Measurements from ENCODE around the gene FOXO1. TPM values are rescaled to one million over a fixed set of nuclear protein-coding genes. Genes with fewer than 3 reads are reported as not detected.
A peak's percentile ranks its signal among the peaks of the same experiment; 100 is the strongest.

The FOXO1 gene
- polyA plus RNA-seq, 2 donors, result 1.7 to 3.7 TPM

DNA sequence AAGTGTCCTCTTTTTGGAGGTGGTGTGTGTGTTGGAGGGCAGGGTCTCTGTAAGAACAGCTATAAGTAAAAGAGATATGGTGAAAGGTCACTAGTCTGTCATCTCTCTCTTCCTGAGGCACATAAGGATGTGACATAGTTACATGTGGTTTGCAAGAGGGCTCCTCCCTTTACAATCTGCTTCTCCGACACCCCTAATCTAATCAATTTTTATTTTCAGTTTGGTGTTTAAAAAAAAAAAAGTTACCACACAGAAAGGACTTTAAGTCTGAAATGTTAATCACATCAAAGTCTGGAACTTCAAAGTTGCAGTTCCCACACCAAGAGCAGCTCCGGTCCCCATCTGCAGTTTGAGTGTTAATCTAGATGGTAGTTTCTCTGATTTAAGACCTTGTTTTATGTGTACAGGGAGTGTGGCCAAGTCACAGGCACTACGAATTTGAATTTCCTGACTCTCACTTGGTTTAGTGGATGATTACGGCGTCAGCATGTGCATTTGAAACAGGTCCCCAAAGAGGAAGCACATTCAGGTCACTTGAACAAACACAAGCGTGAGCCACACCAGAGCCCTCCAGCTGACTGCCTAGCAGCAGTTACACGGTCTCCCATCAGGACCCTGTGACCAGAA is 53.1 kb downstream of the FOXO1 start:
- Histone ChIP-seq H3K36me3 (ENCODE audit: control insufficient read depth in 2 of 2, insufficient read depth in 2 of 2, low read length in 1 of 2) (no peaks in the 10 kb centered on the region), H3K27me3 (ENCODE audit: control insufficient read depth in 1 of 2, insufficient read depth in 2 of 2, low read length in 2 of 2) (no peaks in the 10 kb centered on the region), H3K4me3 (ENCODE audit: low read depth in 1 of 2, low read length in 2 of 2) (no peak overlapping the region), H3K27ac (ENCODE audit: low read depth in 2 of 2, low read length in 1 of 2) (peak overlapping the region; percentile 40 to 49), H3K9me3 (ENCODE audit: control insufficient read depth in 2 of 2, insufficient read depth in 1 of 2, low read depth in 1 of 2, low read length in 1 of 2) (no peaks in the 10 kb centered on the region), H3K4me1 (ENCODE audit: control insufficient read depth in 2 of 2, insufficient read depth in 2 of 2, low read length in 1 of 2) (peaks cover 2% of the 10 kb centered on the region in 2 donors)
- 50 to 56% methylated on average over 7 of the region's 7 CpGs for WGBS, 2 donors

DNA sequence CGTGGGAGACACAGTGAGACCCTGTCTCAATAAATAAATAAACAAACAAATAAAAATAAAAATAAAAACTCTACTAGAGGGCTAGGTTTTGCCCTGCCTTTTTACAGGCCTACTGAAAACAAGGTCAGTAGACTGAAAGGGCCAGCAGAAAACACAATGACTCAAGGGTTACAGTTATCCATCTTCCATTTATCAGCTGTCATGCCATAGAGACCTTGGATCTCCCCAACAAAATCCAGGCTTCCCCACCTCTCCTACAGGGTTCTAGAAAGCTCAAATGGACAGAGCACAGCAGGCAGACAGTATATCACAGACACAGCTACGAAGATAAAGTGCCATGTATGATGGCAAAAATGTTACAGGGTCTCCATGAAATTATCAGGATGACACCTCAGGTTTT is 54.4 kb downstream of the FOXO1 start:
- WGBS, 2 donors, result 82 to 87% methylated on average over 2 of the region's 2 CpGs
- Histone ChIP-seq H3K27me3 (ENCODE audit: control insufficient read depth in 1 of 2, insufficient read depth in 2 of 2, low read length in 2 of 2) (no peaks in the 10 kb centered on the region), H3K4me1 (ENCODE audit: control insufficient read depth in 2 of 2, insufficient read depth in 2 of 2, low read length in 1 of 2) (peaks cover 2% of the 10 kb centered on the region in 2 donors), H3K4me3 (ENCODE audit: low read depth in 1 of 2, low read length in 2 of 2) (no peak overlapping the region), H3K27ac (ENCODE audit: low read depth in 2 of 2, low read length in 1 of 2) (peak overlapping the region in 1 of 2 donors; percentile 20), H3K36me3 (ENCODE audit: control insufficient read depth in 2 of 2, insufficient read depth in 2 of 2, low read length in 1 of 2) (no peaks in the 10 kb centered on the region), H3K9me3 (ENCODE audit: control insufficient read depth in 2 of 2, insufficient read depth in 1 of 2, low read depth in 1 of 2, low read length in 1 of 2) (no peaks in the 10 kb centered on the region)

DNA sequence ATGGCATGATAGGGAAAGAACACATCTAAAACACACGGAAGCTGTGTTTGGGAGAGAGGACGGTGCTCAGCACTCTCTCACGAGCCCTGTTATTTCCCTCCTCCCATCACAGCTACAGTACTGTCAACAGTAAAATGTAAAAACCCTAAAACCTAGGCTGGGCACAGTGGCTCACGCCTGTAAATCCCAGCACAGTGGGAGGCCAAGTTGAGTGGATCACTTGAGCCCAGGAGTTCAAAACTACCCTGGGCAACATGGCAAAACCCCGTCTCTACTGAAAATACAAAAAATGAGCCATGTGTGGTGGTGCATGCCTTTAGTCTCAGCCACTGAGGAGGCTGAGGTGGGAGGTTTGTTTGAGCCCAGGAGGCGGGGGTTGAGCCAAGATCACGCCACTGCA is 54.8 kb downstream of the FOXO1 start:
- WGBS, 2 donors, result 88 to 89% methylated on average over 7 of the region's 7 CpGs
- H3K4me1 ChIP-seq (ENCODE audit: control insufficient read depth in 2 of 2, insufficient read depth in 2 of 2, low read length in 1 of 2), result peaks cover 2% of the 10 kb centered on the region in 2 donors

DNA sequence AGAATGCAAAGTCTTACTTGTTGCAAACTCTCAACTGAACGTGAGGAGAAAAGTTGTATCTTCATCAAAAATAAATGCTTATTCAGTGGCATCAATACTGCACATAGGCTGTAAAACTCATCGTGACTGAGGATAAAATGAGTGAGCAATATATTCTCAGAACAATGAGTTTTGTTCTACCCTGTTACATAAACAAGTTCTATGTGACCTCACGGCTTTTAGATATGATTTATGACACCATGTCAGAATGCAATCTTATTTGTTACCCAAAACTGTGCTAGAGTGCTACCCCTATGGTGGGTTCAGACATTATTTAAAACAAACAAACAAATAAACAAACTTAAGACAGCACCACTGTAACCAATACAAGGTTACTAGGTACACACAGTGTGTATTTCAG is 55.4 kb downstream of the FOXO1 start:
- H3K4me1 ChIP-seq (ENCODE audit: control insufficient read depth in 2 of 2, insufficient read depth in 2 of 2, low read length in 1 of 2), result peaks cover 0 to 2% of the 10 kb centered on the region in 2 donors
- H3K27me3 ChIP-seq (ENCODE audit: control insufficient read depth in 1 of 2, insufficient read depth in 2 of 2, low read length in 2 of 2), result no peaks in the 10 kb centered on the region
- no peak overlapping the region for H3K27ac ChIP-seq (ENCODE audit: low read depth in 2 of 2, low read length in 1 of 2)
- no peaks in the 10 kb centered on the region for H3K9me3 ChIP-seq (ENCODE audit: control insufficient read depth in 2 of 2, insufficient read depth in 1 of 2, low read depth in 1 of 2, low read length in 1 of 2)
- H3K36me3 ChIP-seq (ENCODE audit: control insufficient read depth in 2 of 2, insufficient read depth in 2 of 2, low read length in 1 of 2), result no peaks in the 10 kb centered on the region
- WGBS, 2 donors, result 59% methylated on average over 3 of the region's 3 CpGs
- no peak overlapping the region for H3K4me3 ChIP-seq (ENCODE audit: low read depth in 1 of 2, low read length in 2 of 2)

More for the DNA sequence above, 54.8 kb downstream of the FOXO1 start:
- H3K9me3 ChIP-seq (ENCODE audit: control insufficient read depth in 2 of 2, insufficient read depth in 1 of 2, low read depth in 1 of 2, low read length in 1 of 2), result no peaks in the 10 kb centered on the region
- no peaks in the 10 kb centered on the region for H3K27me3 ChIP-seq (ENCODE audit: control insufficient read depth in 1 of 2, insufficient read depth in 2 of 2, low read length in 2 of 2)
- no peak overlapping the region for H3K4me3 ChIP-seq (ENCODE audit: low read depth in 1 of 2, low read length in 2 of 2)
- no peak overlapping the region for H3K27ac ChIP-seq (ENCODE audit: low read depth in 2 of 2, low read length in 1 of 2)
- H3K36me3 ChIP-seq (ENCODE audit: control insufficient read depth in 2 of 2, insufficient read depth in 2 of 2, low read length in 1 of 2), result no peaks in the 10 kb centered on the region

DNA sequence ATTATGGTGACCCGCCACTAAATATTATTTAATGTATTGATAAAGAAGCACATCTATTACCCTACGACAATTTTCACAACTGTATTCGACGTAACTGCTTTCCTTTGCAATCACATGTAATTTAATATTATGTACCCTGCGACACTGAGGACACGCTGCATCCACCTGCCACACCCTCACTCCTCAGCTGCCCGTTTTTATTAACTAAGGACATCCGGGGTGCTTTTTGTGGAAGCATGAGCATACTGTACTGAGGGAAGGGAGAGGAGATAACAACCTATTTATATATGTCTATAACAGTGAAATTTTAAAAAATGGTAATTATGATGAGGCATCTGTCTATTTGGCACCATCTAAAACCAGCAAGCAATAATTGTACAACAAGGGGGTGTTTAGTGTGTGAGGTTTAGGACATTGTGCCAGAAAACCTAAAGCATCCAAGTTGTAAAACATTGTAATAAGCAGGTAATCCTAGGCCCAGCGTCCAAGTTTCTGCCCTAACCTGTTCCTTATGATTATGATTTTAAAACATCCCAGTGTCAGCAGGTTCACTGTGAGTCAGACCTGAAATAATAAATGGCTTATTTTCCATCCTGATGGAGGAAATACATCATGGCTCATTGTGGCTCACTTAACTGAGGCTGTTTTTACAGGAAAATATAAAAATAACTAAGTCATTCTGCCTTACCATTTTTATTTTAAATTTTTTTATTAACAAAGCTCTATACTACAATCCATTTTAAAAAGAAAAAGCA is 56.3 kb downstream of the FOXO1 start:
- H3K4me1 ChIP-seq (ENCODE audit: control insufficient read depth in 2 of 2, insufficient read depth in 2 of 2, low read length in 1 of 2), result peaks cover 0 to 2% of the 10 kb centered on the region in 2 donors
- no peaks in the 10 kb centered on the region for H3K27me3 ChIP-seq (ENCODE audit: control insufficient read depth in 1 of 2, insufficient read depth in 2 of 2, low read length in 2 of 2)
- no peak overlapping the region for H3K4me3 ChIP-seq (ENCODE audit: low read depth in 1 of 2, low read length in 2 of 2)
- no peaks in the 10 kb centered on the region for H3K36me3 ChIP-seq (ENCODE audit: control insufficient read depth in 2 of 2, insufficient read depth in 2 of 2, low read length in 1 of 2)
- no peaks in the 10 kb centered on the region for H3K9me3 ChIP-seq (ENCODE audit: control insufficient read depth in 2 of 2, insufficient read depth in 1 of 2, low read depth in 1 of 2, low read length in 1 of 2)
- peak overlapping the region; percentile 12 to 67 for H3K27ac ChIP-seq (ENCODE audit: low read depth in 2 of 2, low read length in 1 of 2)
- WGBS, 2 donors, result 66 to 78% methylated on average over 9 of the region's 9 CpGs

DNA sequence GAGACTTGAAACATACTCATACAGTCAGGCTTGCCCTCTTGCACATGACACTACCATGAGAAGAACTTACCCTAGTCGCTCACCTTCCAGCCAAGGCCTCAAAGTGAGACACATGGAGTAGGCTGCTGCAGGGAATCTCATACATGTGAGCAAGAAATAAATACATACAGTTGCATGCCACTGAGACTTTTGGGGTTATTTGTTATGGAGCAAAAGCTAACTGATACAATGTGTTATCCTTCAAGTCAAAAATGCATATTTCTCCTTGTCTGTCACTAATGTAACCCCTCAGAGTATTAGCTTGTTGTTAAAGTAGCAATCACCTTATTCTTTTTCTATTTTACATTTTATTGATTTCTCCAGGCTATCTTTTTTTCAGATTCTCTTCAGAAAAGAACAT is 58.1 kb downstream of the FOXO1 start:
- H3K4me1 ChIP-seq (ENCODE audit: control insufficient read depth in 2 of 2, insufficient read depth in 2 of 2, low read length in 1 of 2), result peaks cover 0 to 2% of the 10 kb centered on the region in 2 donors
- H3K27ac ChIP-seq (ENCODE audit: low read depth in 2 of 2, low read length in 1 of 2), result no peak overlapping the region
- no peaks in the 10 kb centered on the region for H3K27me3 ChIP-seq (ENCODE audit: control insufficient read depth in 1 of 2, insufficient read depth in 2 of 2, low read length in 2 of 2)
- no peak overlapping the region for H3K4me3 ChIP-seq (ENCODE audit: low read depth in 1 of 2, low read length in 2 of 2)
- no peaks in the 10 kb centered on the region for H3K36me3 ChIP-seq (ENCODE audit: control insufficient read depth in 2 of 2, insufficient read depth in 2 of 2, low read length in 1 of 2)
- no peaks in the 10 kb centered on the region for H3K9me3 ChIP-seq (ENCODE audit: control insufficient read depth in 2 of 2, insufficient read depth in 1 of 2, low read depth in 1 of 2, low read length in 1 of 2)
- WGBS, 2 donors, result 97 to 100% methylated on average over 1 of the region's 1 CpG

DNA sequence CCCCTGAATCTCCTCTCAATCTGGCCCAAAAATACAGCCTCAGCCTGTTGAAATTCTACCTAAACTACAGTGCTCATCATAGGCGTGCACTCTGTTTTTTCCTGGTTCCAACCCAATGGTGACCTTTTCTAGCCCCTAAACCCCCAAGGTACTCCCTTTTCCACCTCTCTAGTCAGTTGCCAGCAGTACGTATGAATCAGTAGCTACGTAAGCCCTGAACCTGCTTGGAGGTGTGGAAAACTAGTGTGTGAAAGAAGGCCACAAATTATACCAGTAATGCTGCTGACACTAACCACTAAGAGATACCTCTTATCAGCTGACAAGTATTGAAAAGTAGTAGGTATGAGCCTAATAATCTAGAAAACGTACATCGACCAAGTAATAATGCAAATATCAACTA is 60.9 kb downstream of the FOXO1 start:
- Histone ChIP-seq H3K4me3 (ENCODE audit: low read depth in 1 of 2, low read length in 2 of 2) (no peak overlapping the region), H3K27me3 (ENCODE audit: control insufficient read depth in 1 of 2, insufficient read depth in 2 of 2, low read length in 2 of 2) (no peaks in the 10 kb centered on the region), H3K27ac (ENCODE audit: low read depth in 2 of 2, low read length in 1 of 2) (no peak overlapping the region), H3K4me1 (ENCODE audit: control insufficient read depth in 2 of 2, insufficient read depth in 2 of 2, low read length in 1 of 2) (no peaks in the 10 kb centered on the region), H3K36me3 (ENCODE audit: control insufficient read depth in 2 of 2, insufficient read depth in 2 of 2, low read length in 1 of 2) (no peaks in the 10 kb centered on the region), H3K9me3 (ENCODE audit: control insufficient read depth in 2 of 2, insufficient read depth in 1 of 2, low read depth in 1 of 2, low read length in 1 of 2) (no peaks in the 10 kb centered on the region)
- WGBS, 2 donors, result 82 to 87% methylated on average over 5 of the region's 5 CpGs

DNA sequence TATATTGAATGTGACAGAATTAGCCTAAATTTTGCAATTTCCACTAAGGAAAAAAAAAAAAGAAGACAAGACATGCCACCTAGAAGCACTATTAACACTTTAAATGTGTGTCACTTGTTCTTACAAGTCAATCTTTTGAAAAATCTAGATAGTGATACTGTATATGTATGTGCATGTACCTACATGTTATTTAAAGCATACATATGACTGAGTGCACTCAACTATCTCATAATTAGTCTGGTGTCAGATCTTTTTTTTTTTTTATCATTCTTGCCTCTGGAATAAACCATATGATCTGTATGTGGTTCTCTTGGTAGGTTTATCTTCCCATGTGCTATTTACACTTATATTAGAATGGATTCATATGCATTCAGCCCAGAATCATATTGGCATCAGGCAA is 62.3 kb downstream of the FOXO1 start:
- H3K27me3 ChIP-seq (ENCODE audit: control insufficient read depth in 1 of 2, insufficient read depth in 2 of 2, low read length in 2 of 2), result no peaks in the 10 kb centered on the region
- H3K36me3 ChIP-seq (ENCODE audit: control insufficient read depth in 2 of 2, insufficient read depth in 2 of 2, low read length in 1 of 2), result no peaks in the 10 kb centered on the region
- H3K27ac ChIP-seq (ENCODE audit: low read depth in 2 of 2, low read length in 1 of 2), result no peak overlapping the region
- H3K4me3 ChIP-seq (ENCODE audit: low read depth in 1 of 2, low read length in 2 of 2), result no peak overlapping the region
- no peaks in the 10 kb centered on the region for H3K4me1 ChIP-seq (ENCODE audit: control insufficient read depth in 2 of 2, insufficient read depth in 2 of 2, low read length in 1 of 2)
- no peaks in the 10 kb centered on the region for H3K9me3 ChIP-seq (ENCODE audit: control insufficient read depth in 2 of 2, insufficient read depth in 1 of 2, low read depth in 1 of 2, low read length in 1 of 2)

DNA sequence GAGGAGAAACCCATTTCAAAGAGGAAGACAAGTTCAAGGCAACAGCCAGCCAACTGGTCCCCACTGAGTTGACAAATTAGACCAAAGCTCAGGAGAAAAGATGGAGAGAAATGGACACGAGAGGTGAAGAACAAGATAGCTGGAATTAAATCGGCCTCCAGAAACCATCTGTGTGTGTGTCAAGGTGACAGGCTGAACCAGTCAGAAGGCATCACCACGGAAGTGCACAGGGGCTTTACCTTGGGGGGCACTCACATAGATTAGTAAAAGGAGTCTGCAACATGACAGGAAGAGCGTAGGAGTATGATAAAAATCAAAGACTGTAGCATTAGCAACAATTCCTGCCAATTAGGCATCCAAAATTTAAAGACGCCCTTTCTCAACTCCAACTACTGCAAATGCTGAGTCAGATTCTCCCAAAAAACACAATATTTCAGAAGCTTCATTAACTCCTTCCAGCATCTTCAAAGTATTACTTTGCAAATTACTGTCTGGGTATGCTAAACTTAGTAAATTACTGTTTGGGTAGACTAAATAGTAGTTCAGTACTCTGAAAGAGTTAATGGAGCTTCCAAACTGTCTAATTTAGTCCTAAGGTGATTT is 66.2 kb downstream of the FOXO1 start:
- 89 to 90% methylated on average over 5 of the region's 5 CpGs for WGBS, 2 donors
- H3K4me1 ChIP-seq (ENCODE audit: control insufficient read depth in 2 of 2, insufficient read depth in 2 of 2, low read length in 1 of 2), result peaks cover 4 to 5% of the 10 kb centered on the region in 2 donors
- H3K27me3 ChIP-seq (ENCODE audit: control insufficient read depth in 1 of 2, insufficient read depth in 2 of 2, low read length in 2 of 2), result no peaks in the 10 kb centered on the region
- H3K27ac ChIP-seq (ENCODE audit: low read depth in 2 of 2, low read length in 1 of 2), result no peak overlapping the region
- H3K4me3 ChIP-seq (ENCODE audit: low read depth in 1 of 2, low read length in 2 of 2), result no peak overlapping the region
- H3K36me3 ChIP-seq (ENCODE audit: control insufficient read depth in 2 of 2, insufficient read depth in 2 of 2, low read length in 1 of 2), result no peaks in the 10 kb centered on the region
- H3K9me3 ChIP-seq (ENCODE audit: control insufficient read depth in 2 of 2, insufficient read depth in 1 of 2, low read depth in 1 of 2, low read length in 1 of 2), result no peaks in the 10 kb centered on the region

Measured in esophagus (tissue), 2 donors.